Cardiac fibroblast (primary cell): ENCODE data around the gene PITPNM1.

Experiments used
- DNase-seq, 2 donors: peaks; one replicate each; pipeline versions ENCODE4 v3.0.0 to v3.0.0-alpha.2; 2010; ENCODE audit warnings: low read depth in 2 of 2
- H3K4me3 ChIP-seq, 2 donors: replicated peaks in 1 of 2; 1 replicate in 1 of 2; 2 replicates in 1 of 2; pipeline ENCODE4 v1.5.1; 2011; ENCODE audit warnings: low read depth in 2 of 2, low read length in 2 of 2, mild to moderate bottlenecking in 2 of 2, moderate library complexity in 1 of 2
- CTCF ChIP-seq: IDR thresholded peaks from one replicate; pipeline ENCODE4 v1.5.1; 2011; ENCODE audit warnings: low read depth, mild to moderate bottlenecking, low read length, inconsistent platforms

The PITPNM1 gene

GRCh38 chr11:67497656-67498291, 7.4 kb downstream of the PITPNM1 start:
- no peak for DNase-seq
- no peak for TF ChIP-seq CTCF
- no peak overlapping the region for H3K4me3 ChIP-seq

- no peak for TF ChIP-seq CTCF
- DNase-seq = no peak
Measured at GRCh38 chr11:67496113-67496512, 9.1 kb downstream of the PITPNM1 start.

GRCh38 chr11:67495234-67496005, 9.7 kb downstream of the PITPNM1 start:
- DNase-seq = no peak
- no peak for TF ChIP-seq CTCF
- no peak overlapping the region for H3K4me3 ChIP-seq

More at GRCh38 chr11:67496113-67496512, 9.1 kb downstream of the PITPNM1 start:
- H3K4me3 ChIP-seq = no peak overlapping the region

GRCh38 chr11:67494371-67495233, 10.6 kb downstream of the PITPNM1 start:
- no peak for TF ChIP-seq CTCF
- no peak for DNase-seq
- H3K4me3 ChIP-seq = no peak overlapping the region

GRCh38 chr11:67493548-67494370, 11.4 kb downstream of the PITPNM1 start:
- TF ChIP-seq CTCF = no peak
- DNase-seq = no peak
- H3K4me3 ChIP-seq = no peak overlapping the region

GRCh38 chr11:67492801-67493547, 12.2 kb downstream of the PITPNM1 start:
- no peak for DNase-seq
- no peak for TF ChIP-seq CTCF
- H3K4me3 ChIP-seq = no peak overlapping the region
